ENCODE data around the gene MITF. TPM values are rescaled to one million over a fixed set of nuclear protein-coding genes. Genes with fewer than 3 reads are reported as not detected.

The MITF gene
- total RNA-seq, 4 donors from 2014 or later: 2.1 to 9.1 (median 4.7) TPM

DNA sequence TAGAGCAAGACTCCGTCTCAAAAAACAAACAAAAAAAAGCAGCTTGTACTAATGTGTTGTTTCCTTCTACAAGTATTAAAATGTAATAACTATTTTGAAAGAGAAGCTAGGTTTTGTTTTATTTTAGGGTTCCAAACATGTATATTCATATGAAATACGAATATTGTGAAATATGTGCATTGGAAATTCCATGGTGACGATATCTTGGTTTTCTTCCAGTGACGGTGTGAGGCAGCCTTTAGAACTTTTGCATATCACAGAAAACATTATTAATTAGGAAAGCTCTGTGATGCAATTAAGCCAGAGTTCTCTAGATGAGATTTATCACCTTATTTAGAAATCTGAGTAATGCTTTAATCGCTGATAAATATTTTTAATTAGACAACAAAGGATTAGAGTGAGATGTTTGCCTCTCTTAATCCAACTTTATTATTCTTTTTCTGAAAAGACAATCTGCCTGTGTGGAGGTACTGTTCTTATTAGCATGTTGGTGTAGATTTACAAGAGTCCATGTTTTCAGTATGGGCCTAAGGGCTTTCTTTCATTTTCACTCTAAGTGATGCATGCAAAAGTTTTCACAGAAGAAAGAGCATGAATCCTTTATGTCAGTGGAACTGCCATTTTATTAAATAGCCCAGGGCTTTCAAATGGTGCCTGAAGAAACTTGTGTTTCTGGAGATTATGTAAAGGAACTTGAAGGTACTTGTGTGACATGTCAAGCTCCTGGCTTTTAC, 222.6 kb downstream of the MITF start:
- TF ChIP-seq POLR2A (IDR thresholded peaks at IDR 0.05): no peak
- TF ChIP-seq, protein P1, sequence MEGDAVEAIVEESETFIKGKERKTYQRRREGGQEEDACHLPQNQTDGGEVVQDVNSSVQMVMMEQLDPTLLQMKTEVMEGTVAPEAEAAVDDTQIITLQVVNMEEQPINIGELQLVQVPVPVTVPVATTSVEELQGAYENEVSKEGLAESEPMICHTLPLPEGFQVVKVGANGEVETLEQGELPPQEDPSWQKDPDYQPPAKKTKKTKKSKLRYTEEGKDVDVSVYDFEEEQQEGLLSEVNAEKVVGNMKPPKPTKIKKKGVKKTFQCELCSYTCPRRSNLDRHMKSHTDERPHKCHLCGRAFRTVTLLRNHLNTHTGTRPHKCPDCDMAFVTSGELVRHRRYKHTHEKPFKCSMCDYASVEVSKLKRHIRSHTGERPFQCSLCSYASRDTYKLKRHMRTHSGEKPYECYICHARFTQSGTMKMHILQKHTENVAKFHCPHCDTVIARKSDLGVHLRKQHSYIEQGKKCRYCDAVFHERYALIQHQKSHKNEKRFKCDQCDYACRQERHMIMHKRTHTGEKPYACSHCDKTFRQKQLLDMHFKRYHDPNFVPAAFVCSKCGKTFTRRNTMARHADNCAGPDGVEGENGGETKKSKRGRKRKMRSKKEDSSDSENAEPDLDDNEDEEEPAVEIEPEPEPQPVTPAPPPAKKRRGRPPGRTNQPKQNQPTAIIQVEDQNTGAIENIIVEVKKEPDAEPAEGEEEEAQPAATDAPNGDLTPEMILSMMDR (IDR thresholded peaks at IDR 0.05): no peak
- Histone ChIP-seq H3K4me3 (no peak overlapping the region), H3K27me3 (no peaks in the 10 kb centered on the region), H3K9me3 (no peaks in the 10 kb centered on the region), H3K4me1 (no peaks in the 10 kb centered on the region), H3K27ac (no peak overlapping the region), H3K36me3 (peaks cover 0 to 11% (median 0%) of the 10 kb centered on the region in 3 donors)
- no peak for DNase-seq

DNA sequence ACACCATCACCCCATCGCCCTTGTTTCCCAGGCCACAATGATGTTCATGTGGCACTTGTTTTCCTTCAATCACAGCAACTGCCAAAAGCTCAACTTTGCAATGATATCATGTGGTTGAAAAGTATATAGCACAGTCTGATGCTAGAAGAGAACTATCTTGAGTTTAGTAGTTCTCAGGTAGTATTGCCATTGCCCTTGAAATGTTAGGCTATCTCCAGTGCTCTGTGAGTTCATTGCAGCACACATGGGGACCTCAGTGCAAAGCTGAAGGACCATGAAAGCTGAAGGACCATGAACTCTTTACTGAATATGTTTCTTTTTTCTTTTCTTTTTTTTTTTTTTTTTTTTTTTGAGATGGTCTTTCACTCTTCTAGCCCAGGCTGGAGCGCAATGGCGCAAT, 224.4 kb downstream of the MITF start:
- H3K27me3 ChIP-seq: no peaks in the 10 kb centered on the region
- H3K27ac ChIP-seq: no peak overlapping the region
- H3K4me3 ChIP-seq: no peak overlapping the region
- no peak for TF ChIP-seq POLR2A (IDR thresholded peaks at IDR 0.05)
- TF ChIP-seq, protein P1 (IDR thresholded peaks at IDR 0.05): no peak
- DNase-seq: no peak
- peaks cover 0 to 11% (median 0%) of the 10 kb centered on the region in 3 donors for H3K36me3 ChIP-seq
- H3K4me1 ChIP-seq: no peaks in the 10 kb centered on the region
- H3K9me3 ChIP-seq: no peaks in the 10 kb centered on the region

DNA sequence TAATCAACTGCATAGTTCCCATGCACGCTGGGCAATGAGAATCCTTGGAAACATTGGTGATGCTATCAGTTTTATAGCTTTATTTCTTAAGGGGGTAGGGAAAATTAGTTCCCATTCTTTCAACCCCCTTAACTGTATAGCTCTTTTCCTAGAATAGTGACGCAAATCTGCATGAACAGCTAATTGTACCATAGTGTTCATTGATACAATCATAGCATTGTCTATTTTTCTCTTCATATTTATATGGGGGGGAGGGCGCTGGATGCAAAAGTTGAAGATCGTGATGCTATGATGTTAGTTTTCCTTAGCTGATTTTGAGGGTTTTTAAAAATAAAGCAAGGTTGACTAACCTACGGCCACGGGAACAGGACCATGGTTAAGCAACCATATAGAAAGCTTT, 227.9 kb downstream of the MITF start:
- H3K9me3 ChIP-seq: no peaks in the 10 kb centered on the region
- no peak overlapping the region for H3K4me3 ChIP-seq
- no peaks in the 10 kb centered on the region for H3K4me1 ChIP-seq
- H3K27me3 ChIP-seq: no peaks in the 10 kb centered on the region
- no peak overlapping the region for H3K27ac ChIP-seq
- no peak for TF ChIP-seq POLR2A (IDR thresholded peaks at IDR 0.05)
- TF ChIP-seq, protein P1 (IDR thresholded peaks at IDR 0.05): no peak
- no peaks in the 10 kb centered on the region for H3K36me3 ChIP-seq
- no peak for DNase-seq

- H3K27ac ChIP-seq: no peak overlapping the region
- H3K4me3 ChIP-seq: no peak overlapping the region
Measured at GRCh38 chr3:69970827-69971226, 231.6 kb downstream of the MITF start.

DNA sequence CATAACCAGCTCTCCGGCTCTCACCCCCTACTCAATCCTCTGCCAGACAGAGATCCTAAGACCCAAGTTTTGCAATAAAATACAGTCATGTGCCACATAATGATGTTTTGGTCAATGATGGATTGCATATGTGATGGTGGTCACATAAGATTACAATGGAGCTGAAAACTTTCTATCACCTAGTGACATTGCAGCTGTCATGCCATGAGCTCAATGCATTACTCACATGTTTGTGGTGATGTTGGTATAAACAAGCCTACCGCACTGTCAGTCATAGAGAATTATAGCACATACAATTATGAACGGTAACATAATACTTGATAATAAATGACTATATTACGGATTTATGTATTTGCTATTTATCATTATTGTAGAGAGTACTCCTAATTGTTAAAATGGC, 233.4 kb downstream of the MITF start:
- H3K4me3 ChIP-seq: no peak overlapping the region
- no peaks in the 10 kb centered on the region for H3K27me3 ChIP-seq
- no peaks in the 10 kb centered on the region for H3K36me3 ChIP-seq
- no peak for DNase-seq
- TF ChIP-seq, protein P1 (IDR thresholded peaks at IDR 0.05): no peak
- no peak for TF ChIP-seq POLR2A (IDR thresholded peaks at IDR 0.05)
- H3K27ac ChIP-seq: no peak overlapping the region
- H3K9me3 ChIP-seq: peaks cover 0 to under 1% (median 0%) of the 10 kb centered on the region in 4 donors
- no peaks in the 10 kb centered on the region for H3K4me1 ChIP-seq

More at GRCh38 chr3:69970827-69971226, 231.6 kb downstream of the MITF start:
- H3K9me3 ChIP-seq: no peaks in the 10 kb centered on the region
- no peak for DNase-seq
- no peaks in the 10 kb centered on the region for H3K36me3 ChIP-seq
- H3K27me3 ChIP-seq: no peaks in the 10 kb centered on the region
- no peaks in the 10 kb centered on the region for H3K4me1 ChIP-seq
- TF ChIP-seq, protein P1 (IDR thresholded peaks at IDR 0.05): no peak
- no peak for TF ChIP-seq POLR2A (IDR thresholded peaks at IDR 0.05)
